LNCaP clone FGC (cell line): Measurements from ENCODE around the gene SRRM5.

Experiments used
- DNase-seq: peaks from one replicate; pipeline ENCODE4 v3.0.0-alpha.2; 2011; ENCODE audit warnings: low read depth
- H3K4me3 ChIP-seq: 2 replicates; pipeline ENCODE4 v1.5.1; 2011; ENCODE audit warnings: mild to moderate bottlenecking, low read depth, low read length, control low read depth
- TF ChIP-seq, protein P1 (sequence below): IDR thresholded peaks from 2 replicates; pipeline ENCODE4 v1.5.1; 2012; ENCODE audit warnings: mild to moderate bottlenecking; ENCODE audit not compliant: control insufficient read depth, insufficient read depth; ENCODE audit errors: extremely low read depth

Gene SRRM5

GRCh38 chr19:43611788-43612187 lies at the start of gene SRRM5:
Gene SRRM5 (plus strand): TSS chr19:43612088. CDS start chr19:43612122, 34 bp downstream.
- TF ChIP-seq, protein P1, sequence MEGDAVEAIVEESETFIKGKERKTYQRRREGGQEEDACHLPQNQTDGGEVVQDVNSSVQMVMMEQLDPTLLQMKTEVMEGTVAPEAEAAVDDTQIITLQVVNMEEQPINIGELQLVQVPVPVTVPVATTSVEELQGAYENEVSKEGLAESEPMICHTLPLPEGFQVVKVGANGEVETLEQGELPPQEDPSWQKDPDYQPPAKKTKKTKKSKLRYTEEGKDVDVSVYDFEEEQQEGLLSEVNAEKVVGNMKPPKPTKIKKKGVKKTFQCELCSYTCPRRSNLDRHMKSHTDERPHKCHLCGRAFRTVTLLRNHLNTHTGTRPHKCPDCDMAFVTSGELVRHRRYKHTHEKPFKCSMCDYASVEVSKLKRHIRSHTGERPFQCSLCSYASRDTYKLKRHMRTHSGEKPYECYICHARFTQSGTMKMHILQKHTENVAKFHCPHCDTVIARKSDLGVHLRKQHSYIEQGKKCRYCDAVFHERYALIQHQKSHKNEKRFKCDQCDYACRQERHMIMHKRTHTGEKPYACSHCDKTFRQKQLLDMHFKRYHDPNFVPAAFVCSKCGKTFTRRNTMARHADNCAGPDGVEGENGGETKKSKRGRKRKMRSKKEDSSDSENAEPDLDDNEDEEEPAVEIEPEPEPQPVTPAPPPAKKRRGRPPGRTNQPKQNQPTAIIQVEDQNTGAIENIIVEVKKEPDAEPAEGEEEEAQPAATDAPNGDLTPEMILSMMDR = no peak
- DNase-seq = no peak
- no peak within 1 kb of the TSS for H3K4me3 ChIP-seq

DNA sequence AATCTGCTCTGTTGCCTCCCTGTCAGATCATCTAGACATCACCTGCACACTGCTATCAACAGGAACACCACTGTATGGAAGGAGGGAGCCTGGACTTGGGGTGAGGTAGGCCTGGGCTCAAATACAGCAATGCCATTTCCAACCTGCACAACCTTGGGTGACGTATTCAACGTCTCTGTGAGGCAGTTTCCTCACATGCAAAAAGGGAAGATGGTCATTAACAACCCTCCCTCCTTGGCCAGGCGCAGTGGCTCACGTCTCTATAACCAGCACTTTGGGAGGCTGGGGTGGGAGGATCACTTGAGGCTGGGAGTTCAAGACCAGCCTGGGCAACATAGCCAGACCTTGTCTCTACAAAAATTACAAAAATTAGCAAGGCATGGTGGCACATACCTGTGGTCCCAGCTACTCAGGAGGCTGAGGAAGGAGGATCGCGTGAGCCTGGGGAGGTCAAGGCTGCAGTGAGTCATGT lies 49.6 kb upstream of the SRRM5 start:
- H3K4me3 ChIP-seq = no peak overlapping the region
- DNase-seq = no peak
- TF ChIP-seq, protein P1 = no peak

GRCh38 chr19:43562698-43563241 lies 49.1 kb upstream of the SRRM5 start:
- TF ChIP-seq, protein P1 = no peak
- DNase-seq = no peak

DNA sequence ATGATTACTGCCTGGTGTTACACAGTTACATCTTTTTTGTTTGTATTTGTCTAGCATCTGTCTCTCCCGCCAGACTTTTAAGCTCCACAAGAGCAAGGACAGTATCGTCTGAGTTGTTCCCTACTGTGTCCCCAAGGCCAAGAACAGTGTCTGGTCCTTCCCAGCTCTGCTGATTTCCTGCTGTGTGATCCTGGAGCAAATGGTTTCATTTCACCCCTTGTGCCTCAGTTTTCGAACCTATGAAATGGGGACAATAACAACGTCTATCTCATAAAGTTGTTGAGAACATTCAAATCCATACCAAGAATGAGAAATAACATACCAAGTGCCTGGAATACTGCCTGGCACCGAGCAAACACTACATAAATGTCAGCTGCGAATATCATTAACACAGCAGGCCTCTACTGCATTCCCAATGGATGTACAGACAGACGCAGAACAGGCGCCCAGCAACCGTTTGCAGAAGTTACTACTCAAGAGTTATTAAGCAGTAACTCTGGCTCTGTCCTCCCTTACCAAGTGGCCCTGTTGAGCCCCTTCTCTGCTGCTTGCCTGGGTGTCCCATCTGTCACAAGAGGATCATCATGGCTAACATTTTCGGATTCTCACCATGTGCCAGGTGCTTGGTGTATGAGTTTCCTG lies 48.0 kb upstream of the SRRM5 start:
- TF ChIP-seq, protein P1 = no peak
- no peak overlapping the region for H3K4me3 ChIP-seq
- DNase-seq = no peak

More at GRCh38 chr19:43562698-43563241, 49.1 kb upstream of the SRRM5 start:
- no peak overlapping the region for H3K4me3 ChIP-seq

DNA sequence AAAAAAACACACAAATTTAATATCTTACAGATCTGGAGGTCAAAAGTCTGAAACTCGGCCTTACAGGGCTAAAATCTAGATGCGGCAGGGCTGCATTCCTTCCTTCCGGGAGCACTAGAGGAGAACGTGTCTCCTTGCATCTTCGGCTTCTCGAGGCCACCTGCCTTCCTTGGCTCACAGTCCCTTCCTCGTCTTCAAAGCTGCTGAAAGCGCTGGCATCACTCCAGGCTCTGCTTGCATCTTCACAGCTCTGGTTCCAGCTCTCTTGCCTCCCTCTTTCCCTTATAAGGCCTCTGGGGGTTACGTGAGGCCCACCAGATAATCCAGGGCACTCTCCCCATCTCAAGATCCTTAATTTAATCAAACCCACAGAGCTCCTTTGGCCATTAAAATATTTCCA lies 47.1 kb upstream of the SRRM5 start:
- TF ChIP-seq, protein P1 = no peak
- no peak for DNase-seq
- no peak overlapping the region for H3K4me3 ChIP-seq

DNA sequence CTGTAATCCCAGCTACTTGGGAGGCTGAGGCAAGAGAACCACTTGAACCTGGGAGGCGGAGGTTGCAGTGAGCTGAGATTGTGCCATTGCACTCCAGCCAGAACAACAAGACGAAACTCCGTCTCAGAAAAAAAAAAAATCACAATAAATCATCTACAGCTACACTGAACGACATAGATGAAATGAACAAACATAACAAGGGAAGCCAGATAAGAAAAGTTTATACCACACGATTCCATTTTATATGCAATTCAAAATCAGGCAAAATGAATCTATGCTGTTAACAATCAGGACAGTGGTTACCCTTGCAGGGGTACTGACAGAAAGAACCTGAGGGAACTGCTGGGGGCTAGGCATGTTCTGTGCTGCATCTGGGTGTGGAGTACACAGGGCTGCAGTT lies 42.2 kb upstream of the SRRM5 start:
- no peak overlapping the region for H3K4me3 ChIP-seq
- TF ChIP-seq, protein P1 = no peak
- DNase-seq = no peak

- no peak overlapping the region for H3K4me3 ChIP-seq
- DNase-seq = no peak
- TF ChIP-seq, protein P1 = no peak
These were observed 41.6 kb upstream of the SRRM5 start for GRCh38 chr19:43570174-43570791.
